ENCODE measurements around the gene SPTSSB. TPM values are rescaled to one million over a fixed set of nuclear protein-coding genes. Genes with fewer than 3 reads are reported as not detected.

SPTSSB gene
- total and polyA plus RNA-seq, 4 donors, result under 0.01 to 1.0 (median 0.05) TPM

DNA sequence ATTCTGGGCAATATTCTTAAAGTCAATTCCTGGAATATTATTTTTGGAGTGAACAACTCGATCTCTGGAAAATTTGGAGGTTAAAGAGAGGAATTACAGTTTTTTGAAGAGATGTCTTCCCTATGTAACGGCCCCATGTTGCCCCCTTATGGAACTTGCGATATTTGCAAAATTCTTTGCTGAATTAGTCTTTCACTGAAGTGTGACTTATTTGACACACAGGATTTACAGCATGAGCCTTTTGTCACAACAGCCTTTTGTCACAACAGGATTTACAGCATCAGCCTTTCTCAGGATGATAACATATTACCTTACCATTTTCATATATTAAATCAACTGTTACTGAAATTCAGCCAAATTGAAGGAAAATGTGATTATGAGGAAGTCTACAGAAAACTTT is 37.8 kb upstream of the SPTSSB start:
- WGBS, result 22% methylated on average over 3 of the region's 3 CpGs
- Histone ChIP-seq H3K27ac (ENCODE audit: low read depth in 1 of 2, low read length in 2 of 2) (no peak overlapping the region), H3K9ac (ENCODE audit: low read depth in 1 of 2, low read length in 2 of 2) (no peak overlapping the region), H3K27me3 (ENCODE audit: control insufficient read depth in 4 of 4, insufficient read depth in 4 of 4, low read length in 3 of 4) (peaks cover 0 to 2% (median 0%) of the 10 kb centered on the region in 4 donors), H3K36me3 (ENCODE audit: control insufficient read depth in 4 of 4, insufficient read depth in 3 of 4, low read depth in 1 of 4, low read length in 3 of 4) (no peaks in the 10 kb centered on the region), H3K4me1 (ENCODE audit: control insufficient read depth in 4 of 4, insufficient read depth in 4 of 4, low read length in 3 of 4) (peaks cover 0 to 22% (median 7%) of the 10 kb centered on the region in 4 donors), H3K9me3 (ENCODE audit: control insufficient read depth in 4 of 4, low read length in 3 of 4) (no peaks in the 10 kb centered on the region), H3K4me3 (ENCODE audit: low read depth in 1 of 3, low read length in 3 of 3) (no peak overlapping the region)
- DNase-seq (ENCODE audit: low spot score), result no peak
- peak; percentile 83 to 88 for TF ChIP-seq RAD21 (IDR thresholded peaks at IDR 0.05)
- TF ChIP-seq, protein P1, sequence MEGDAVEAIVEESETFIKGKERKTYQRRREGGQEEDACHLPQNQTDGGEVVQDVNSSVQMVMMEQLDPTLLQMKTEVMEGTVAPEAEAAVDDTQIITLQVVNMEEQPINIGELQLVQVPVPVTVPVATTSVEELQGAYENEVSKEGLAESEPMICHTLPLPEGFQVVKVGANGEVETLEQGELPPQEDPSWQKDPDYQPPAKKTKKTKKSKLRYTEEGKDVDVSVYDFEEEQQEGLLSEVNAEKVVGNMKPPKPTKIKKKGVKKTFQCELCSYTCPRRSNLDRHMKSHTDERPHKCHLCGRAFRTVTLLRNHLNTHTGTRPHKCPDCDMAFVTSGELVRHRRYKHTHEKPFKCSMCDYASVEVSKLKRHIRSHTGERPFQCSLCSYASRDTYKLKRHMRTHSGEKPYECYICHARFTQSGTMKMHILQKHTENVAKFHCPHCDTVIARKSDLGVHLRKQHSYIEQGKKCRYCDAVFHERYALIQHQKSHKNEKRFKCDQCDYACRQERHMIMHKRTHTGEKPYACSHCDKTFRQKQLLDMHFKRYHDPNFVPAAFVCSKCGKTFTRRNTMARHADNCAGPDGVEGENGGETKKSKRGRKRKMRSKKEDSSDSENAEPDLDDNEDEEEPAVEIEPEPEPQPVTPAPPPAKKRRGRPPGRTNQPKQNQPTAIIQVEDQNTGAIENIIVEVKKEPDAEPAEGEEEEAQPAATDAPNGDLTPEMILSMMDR (IDR thresholded peaks at IDR 0.05; ENCODE audit: low read depth, low read length, missing input control), result peak; percentile 58
- TF ChIP-seq JUND (IDR thresholded peaks at IDR 0.05), result no peak

DNA sequence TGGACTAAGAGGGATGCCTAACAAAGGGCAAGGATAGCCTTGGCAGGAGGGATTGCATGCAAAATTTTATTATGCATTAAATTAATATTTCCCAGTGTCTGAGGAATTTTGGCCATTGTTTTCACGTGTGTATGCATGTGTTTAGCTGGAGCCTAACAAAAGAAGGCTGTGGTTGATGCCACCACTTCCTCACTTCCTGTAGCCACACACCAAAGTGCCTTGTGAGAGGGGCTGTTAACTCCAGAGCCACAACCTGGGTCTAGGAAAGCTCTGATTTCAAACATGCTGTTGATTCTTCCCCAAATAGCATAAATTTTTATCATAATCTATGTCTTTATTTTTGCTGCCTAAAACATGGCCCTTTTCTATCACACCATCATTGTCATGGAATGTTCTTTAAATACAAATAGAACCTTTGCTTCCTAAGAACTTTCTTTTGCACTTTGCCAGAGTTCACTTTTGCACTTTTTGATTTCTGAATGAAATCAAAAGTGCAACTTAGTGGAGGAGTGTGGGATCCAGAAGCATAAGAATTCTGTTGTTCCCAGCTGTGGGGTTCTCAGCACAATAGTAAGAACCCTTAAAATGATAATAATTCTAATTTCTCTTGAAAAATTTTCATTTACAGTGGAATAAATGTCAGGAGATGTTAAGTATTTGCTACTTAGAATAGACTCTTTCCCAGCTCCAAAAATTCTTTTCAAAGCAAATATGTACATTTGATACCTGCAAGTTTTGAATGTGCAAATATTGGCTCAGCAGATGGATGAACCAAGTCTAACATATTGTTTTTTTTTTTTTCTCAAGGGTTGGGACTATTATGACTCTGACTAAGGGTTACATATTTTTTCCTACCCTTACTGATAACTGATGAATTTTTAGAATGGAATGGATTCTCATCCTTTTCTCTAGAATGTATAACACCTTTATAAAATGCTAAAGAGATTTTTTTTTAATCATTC is 35.6 kb upstream of the SPTSSB start:
- DNase-seq (ENCODE audit: low spot score), result no peak
- 40% methylated on average over 1 of the region's 1 CpG for WGBS
- Histone ChIP-seq H3K9me3 (ENCODE audit: control insufficient read depth in 4 of 4, low read length in 3 of 4) (no peaks in the 10 kb centered on the region), H3K9ac (ENCODE audit: low read depth in 1 of 2, low read length in 2 of 2) (no peak overlapping the region), H3K27me3 (ENCODE audit: control insufficient read depth in 4 of 4, insufficient read depth in 4 of 4, low read length in 3 of 4) (no peaks in the 10 kb centered on the region), H3K4me1 (ENCODE audit: control insufficient read depth in 4 of 4, insufficient read depth in 4 of 4, low read length in 3 of 4) (peaks cover 0 to 22% (median 7%) of the 10 kb centered on the region in 4 donors), H3K27ac (ENCODE audit: low read depth in 1 of 2, low read length in 2 of 2) (no peak overlapping the region), H3K36me3 (ENCODE audit: control insufficient read depth in 4 of 4, insufficient read depth in 3 of 4, low read depth in 1 of 4, low read length in 3 of 4) (no peaks in the 10 kb centered on the region), H3K4me3 (ENCODE audit: low read depth in 1 of 3, low read length in 3 of 3) (no peak overlapping the region)
- TF ChIP-seq EGR1 (IDR thresholded peaks at IDR 0.05; ENCODE audit: low read depth in 2 of 2), result no peak
- no peak for TF ChIP-seq JUND (IDR thresholded peaks at IDR 0.05)
- TF ChIP-seq, protein P1 (IDR thresholded peaks at IDR 0.05; ENCODE audit: low read depth, low read length, missing input control), result no peak
- TF ChIP-seq HNF4A (conservative IDR thresholded peaks at IDR 0.05), result peak; percentile 54 to 66
- no peak for TF ChIP-seq RAD21 (IDR thresholded peaks at IDR 0.05)
- peak in 1 of 2 donors; percentile 41 for TF ChIP-seq RXRA (IDR thresholded peaks at IDR 0.05)

DNA sequence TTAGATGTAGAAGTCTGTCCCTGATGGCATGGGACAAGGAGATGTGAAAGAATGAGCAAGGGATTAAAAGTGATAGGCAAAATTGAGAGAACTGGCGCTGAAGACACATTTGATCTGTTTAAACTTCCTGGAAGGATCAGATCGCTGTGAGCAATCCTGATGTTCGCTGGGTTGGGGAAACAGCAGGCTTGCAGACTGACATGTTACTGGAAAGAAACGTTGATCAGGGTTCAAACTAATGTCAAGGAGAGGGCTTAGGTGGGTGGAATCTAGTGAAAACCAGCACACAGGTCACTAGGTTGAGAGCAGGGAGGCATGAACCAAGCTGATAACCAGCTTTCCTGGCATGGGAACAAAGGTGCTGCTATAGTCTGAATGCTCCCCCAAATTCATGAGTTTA is 34.5 kb upstream of the SPTSSB start:
- Histone ChIP-seq H3K9ac (ENCODE audit: low read depth in 1 of 2, low read length in 2 of 2) (no peak overlapping the region), H3K4me1 (ENCODE audit: control insufficient read depth in 4 of 4, insufficient read depth in 4 of 4, low read length in 3 of 4) (peaks cover 0 to 23% (median 8%) of the 10 kb centered on the region in 4 donors), H3K27ac (ENCODE audit: low read depth in 1 of 2, low read length in 2 of 2) (no peak overlapping the region), H3K4me3 (ENCODE audit: low read depth in 1 of 3, low read length in 3 of 3) (no peak overlapping the region), H3K9me3 (ENCODE audit: control insufficient read depth in 4 of 4, low read length in 3 of 4) (no peaks in the 10 kb centered on the region), H3K27me3 (ENCODE audit: control insufficient read depth in 4 of 4, insufficient read depth in 4 of 4, low read length in 3 of 4) (no peaks in the 10 kb centered on the region), H3K36me3 (ENCODE audit: control insufficient read depth in 4 of 4, insufficient read depth in 3 of 4, low read depth in 1 of 4, low read length in 3 of 4) (no peaks in the 10 kb centered on the region)
- 89% methylated on average over 4 of the region's 4 CpGs for whole genome bisulfite sequencing
- DNase-seq (ENCODE audit: low spot score), result no peak
- TF ChIP-seq HNF4G (IDR thresholded peaks at IDR 0.05), result no peak
- no peak for TF ChIP-seq MAX (IDR thresholded peaks at IDR 0.05)
- TF ChIP-seq TAF1 (conservative IDR thresholded peaks at IDR 0.05), result no peak
- TF ChIP-seq, protein P1 (IDR thresholded peaks at IDR 0.05; ENCODE audit: low read depth, low read length, missing input control), result no peak
- no peak for TF ChIP-seq HNF4A (conservative IDR thresholded peaks at IDR 0.05)
- no peak for TF ChIP-seq RXRA (IDR thresholded peaks at IDR 0.05)
- TF ChIP-seq FOXA2 (IDR thresholded peaks at IDR 0.05), result no peak
- TF ChIP-seq, protein P2, sequence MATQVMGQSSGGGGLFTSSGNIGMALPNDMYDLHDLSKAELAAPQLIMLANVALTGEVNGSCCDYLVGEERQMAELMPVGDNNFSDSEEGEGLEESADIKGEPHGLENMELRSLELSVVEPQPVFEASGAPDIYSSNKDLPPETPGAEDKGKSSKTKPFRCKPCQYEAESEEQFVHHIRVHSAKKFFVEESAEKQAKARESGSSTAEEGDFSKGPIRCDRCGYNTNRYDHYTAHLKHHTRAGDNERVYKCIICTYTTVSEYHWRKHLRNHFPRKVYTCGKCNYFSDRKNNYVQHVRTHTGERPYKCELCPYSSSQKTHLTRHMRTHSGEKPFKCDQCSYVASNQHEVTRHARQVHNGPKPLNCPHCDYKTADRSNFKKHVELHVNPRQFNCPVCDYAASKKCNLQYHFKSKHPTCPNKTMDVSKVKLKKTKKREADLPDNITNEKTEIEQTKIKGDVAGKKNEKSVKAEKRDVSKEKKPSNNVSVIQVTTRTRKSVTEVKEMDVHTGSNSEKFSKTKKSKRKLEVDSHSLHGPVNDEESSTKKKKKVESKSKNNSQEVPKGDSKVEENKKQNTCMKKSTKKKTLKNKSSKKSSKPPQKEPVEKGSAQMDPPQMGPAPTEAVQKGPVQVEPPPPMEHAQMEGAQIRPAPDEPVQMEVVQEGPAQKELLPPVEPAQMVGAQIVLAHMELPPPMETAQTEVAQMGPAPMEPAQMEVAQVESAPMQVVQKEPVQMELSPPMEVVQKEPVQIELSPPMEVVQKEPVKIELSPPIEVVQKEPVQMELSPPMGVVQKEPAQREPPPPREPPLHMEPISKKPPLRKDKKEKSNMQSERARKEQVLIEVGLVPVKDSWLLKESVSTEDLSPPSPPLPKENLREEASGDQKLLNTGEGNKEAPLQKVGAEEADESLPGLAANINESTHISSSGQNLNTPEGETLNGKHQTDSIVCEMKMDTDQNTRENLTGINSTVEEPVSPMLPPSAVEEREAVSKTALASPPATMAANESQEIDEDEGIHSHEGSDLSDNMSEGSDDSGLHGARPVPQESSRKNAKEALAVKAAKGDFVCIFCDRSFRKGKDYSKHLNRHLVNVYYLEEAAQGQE (IDR thresholded peaks at IDR 0.05), result no peak
- TF ChIP-seq GABPA (IDR thresholded peaks at IDR 0.05 in 1 of 2, conservative IDR thresholded peaks at IDR 0.05 in 1 of 2), result no peak
- TF ChIP-seq RAD21 (IDR thresholded peaks at IDR 0.05), result no peak
- TF ChIP-seq SP1 (IDR thresholded peaks at IDR 0.05), result no peak
- no peak for TF ChIP-seq ATF3 (IDR thresholded peaks at IDR 0.05)

All from liver (tissue), 9 donors.